Activated CD8-positive, alpha-beta memory T cell treated with anti-CD3 and anti-CD28 coated beads for 4 hours (primary cell): ENCODE results near the gene GKN1.
A peak's percentile ranks its signal among the peaks of the same experiment; 100 is the strongest.
"Not testable (repeated sequence)": the region's sequence is repeated elsewhere in the genome, so short reads cannot be mapped to it uniquely, and the experiment has no call there.

Source experiments
- DNase-seq, 2 donors: peaks; one replicate each; pipeline ENCODE4 v3.0.0-alpha.2; 2020; ENCODE audit warnings: low read depth in 2 of 2

GKN1 gene

GRCh38 chr2:68974251-68974650, at the start of gene GKN1:
Gene GKN1, plus strand, starts transcription at chr2:68974636. Its CDS starts 42 bp downstream, at chr2:68974678.
- no peak for DNase-seq

GRCh38 chr2:68925295-68925896, 49.0 kb upstream of the GKN1 start:
- DNase-seq = peak in 1 of 2 donors; percentile 26

GRCh38 chr2:68926796-68927195, 47.6 kb upstream of the GKN1 start:
- no peak for DNase-seq

GRCh38 chr2:68931149-68931711, 43.2 kb upstream of the GKN1 start:
- DNase-seq = no peak

GRCh38 chr2:68931799-68932198, 42.6 kb upstream of the GKN1 start:
- DNase-seq = no peak

- no peak for DNase-seq
Measured at GRCh38 chr2:68932402-68932801, 42.0 kb upstream of the GKN1 start.

- no peak for DNase-seq
Measured at GRCh38 chr2:68934021-68934420, 40.4 kb upstream of the GKN1 start.

- DNase-seq = no peak
Measured at GRCh38 chr2:68935471-68935870, 39.0 kb upstream of the GKN1 start.

- no peak for DNase-seq
Measured at GRCh38 chr2:68936427-68936826, 38.0 kb upstream of the GKN1 start.

- DNase-seq = no peak
Measured at GRCh38 chr2:68936889-68937288, 37.5 kb upstream of the GKN1 start.

GRCh38 chr2:68937346-68938055, 36.9 kb upstream of the GKN1 start:
- no peak for DNase-seq

GRCh38 chr2:68938938-68939337, 35.5 kb upstream of the GKN1 start:
- no peak for DNase-seq

GRCh38 chr2:68939962-68940361, 34.5 kb upstream of the GKN1 start:
- no peak for DNase-seq

GRCh38 chr2:68940369-68940768, 34.1 kb upstream of the GKN1 start:
- no peak for DNase-seq

- no peak for DNase-seq
Measured at GRCh38 chr2:68942827-68943226, 31.6 kb upstream of the GKN1 start.

- DNase-seq = peak; percentile 8 to 12
Measured at GRCh38 chr2:68943581-68944568, 30.6 kb upstream of the GKN1 start.

GRCh38 chr2:68946117-68946516, 28.3 kb upstream of the GKN1 start:
- DNase-seq = no peak

- no peak for DNase-seq
Measured at GRCh38 chr2:68948710-68949109, 25.7 kb upstream of the GKN1 start.

GRCh38 chr2:68951899-68952298, 22.5 kb upstream of the GKN1 start:
- DNase-seq = no peak

- DNase-seq = no peak
Measured at GRCh38 chr2:68952887-68953521, 21.4 kb upstream of the GKN1 start, which contains the start of gene GKN2. Gene GKN2, minus strand, starts transcription at chr2:68952893. Its CDS starts 32 bp downstream, at chr2:68952861.

GRCh38 chr2:68955432-68955831, 19.0 kb upstream of the GKN1 start:
- DNase-seq = not testable (repeated sequence)
